Measurements from ENCODE around the gene RPL5. TPM values are rescaled to one million over a fixed set of nuclear protein-coding genes. Genes with fewer than 3 reads are reported as not detected.

RPL5 gene
- total RNA-seq, 1 experiment from 2014 or later: 1,480 TPM

DNA sequence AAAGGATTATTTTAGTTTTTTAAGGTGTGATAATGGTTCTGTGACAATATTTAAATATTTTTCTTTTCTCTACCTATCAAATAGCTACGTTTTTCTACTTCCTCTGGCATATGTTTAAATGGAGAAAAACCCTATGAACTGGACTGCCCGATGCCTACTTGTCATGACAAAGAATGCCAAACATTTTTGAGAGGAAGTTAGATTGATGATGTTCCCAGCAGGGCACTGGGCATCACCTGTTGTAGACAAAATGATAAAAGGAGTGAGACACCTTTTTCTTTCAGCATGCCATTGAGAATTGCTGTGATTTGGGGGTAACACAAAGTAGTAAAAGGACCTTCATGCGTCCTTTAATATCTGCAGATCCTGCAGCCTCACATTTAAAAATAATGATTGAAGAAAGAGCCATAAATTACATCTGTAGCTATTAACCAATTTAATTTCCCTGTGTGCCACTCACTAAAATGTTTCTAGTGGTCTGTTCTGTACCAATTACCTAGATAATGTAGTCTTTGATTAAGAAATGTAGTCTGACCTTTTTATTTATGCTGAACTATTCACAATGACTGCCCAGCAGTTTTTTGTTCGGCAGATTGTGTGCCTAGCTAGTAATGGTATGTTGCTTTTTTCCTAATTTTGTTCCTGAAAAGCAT is 47.6 kb downstream of the RPL5 start:
- Histone ChIP-seq H3K4me1 (ENCODE audit: control insufficient read depth in 1 of 2, insufficient read depth in 2 of 2, low read length in 2 of 2) (no peaks in the 10 kb centered on the region), H3K27ac (ENCODE audit: low read depth, low read length) (no peak overlapping the region), H3K79me2 (ENCODE audit: insufficient read depth, low read length) (no peaks in the 10 kb centered on the region), H3K4me2 (ENCODE audit: low read length) (no peak overlapping the region), H3K4me3 (replicated peaks in 1 of 2; ENCODE audit: low read depth in 1 of 2, low read length in 2 of 2) (no peak overlapping the region), H3K9me2 (ENCODE audit: insufficient read depth) (no peaks in the 10 kb centered on the region), H2AFZ (ENCODE audit: low read depth, low read length, poor library complexity, severe bottlenecking) (no peak overlapping the region), H3K9ac (ENCODE audit: low read length) (no peak overlapping the region), H4K20me1 (ENCODE audit: insufficient read depth) (no peaks in the 10 kb centered on the region), H3K27me3 (ENCODE audit: insufficient read depth, low read length) (no peaks in the 10 kb centered on the region), H3K36me3 (ENCODE audit: control insufficient read depth in 1 of 2, insufficient read depth in 2 of 2, low read length in 2 of 2) (no peaks in the 10 kb centered on the region), H3K9me3 (ENCODE audit: control insufficient read depth in 1 of 2, insufficient read depth in 1 of 2, low read depth in 1 of 2, low read length in 2 of 2) (no peaks in the 10 kb centered on the region)
- ChIA-PET RAD21 (ENCODE audit: low non-redundant PET in 1 of 2, low total read pairs in 2 of 2, uncharacterized antibody in 2 of 2, unreplicated experiment in 2 of 2) (no interaction called here), POLR2A (no interaction called here), CTCF (no interaction called here)
- intact Hi-C loops (cut with micrococcal nuclease): no loop called here
- TF ChIP-seq YY1 (IDR thresholded peaks at IDR 0.05; ENCODE audit: extremely low read depth, insufficient replicate concordance, low read depth, low read length): no peak
- no peak for TF ChIP-seq SRF (IDR thresholded peaks at IDR 0.05; ENCODE audit: low read depth)
- no peak for TF ChIP-seq ZBTB33 (IDR thresholded peaks at IDR 0.05; ENCODE audit: extremely low read depth, insufficient replicate concordance, low read length)
- no peak for TF ChIP-seq ATF3 (IDR thresholded peaks at IDR 0.05)
- no peak for TF ChIP-seq JUND (IDR thresholded peaks at IDR 0.05)
- no peak for TF ChIP-seq ELF1 (IDR thresholded peaks at IDR 0.05; ENCODE audit: borderline replicate concordance, low read depth)
- TF ChIP-seq EGR1 (IDR thresholded peaks at IDR 0.05; ENCODE audit: low read depth): no peak
- TF ChIP-seq, protein P1, sequence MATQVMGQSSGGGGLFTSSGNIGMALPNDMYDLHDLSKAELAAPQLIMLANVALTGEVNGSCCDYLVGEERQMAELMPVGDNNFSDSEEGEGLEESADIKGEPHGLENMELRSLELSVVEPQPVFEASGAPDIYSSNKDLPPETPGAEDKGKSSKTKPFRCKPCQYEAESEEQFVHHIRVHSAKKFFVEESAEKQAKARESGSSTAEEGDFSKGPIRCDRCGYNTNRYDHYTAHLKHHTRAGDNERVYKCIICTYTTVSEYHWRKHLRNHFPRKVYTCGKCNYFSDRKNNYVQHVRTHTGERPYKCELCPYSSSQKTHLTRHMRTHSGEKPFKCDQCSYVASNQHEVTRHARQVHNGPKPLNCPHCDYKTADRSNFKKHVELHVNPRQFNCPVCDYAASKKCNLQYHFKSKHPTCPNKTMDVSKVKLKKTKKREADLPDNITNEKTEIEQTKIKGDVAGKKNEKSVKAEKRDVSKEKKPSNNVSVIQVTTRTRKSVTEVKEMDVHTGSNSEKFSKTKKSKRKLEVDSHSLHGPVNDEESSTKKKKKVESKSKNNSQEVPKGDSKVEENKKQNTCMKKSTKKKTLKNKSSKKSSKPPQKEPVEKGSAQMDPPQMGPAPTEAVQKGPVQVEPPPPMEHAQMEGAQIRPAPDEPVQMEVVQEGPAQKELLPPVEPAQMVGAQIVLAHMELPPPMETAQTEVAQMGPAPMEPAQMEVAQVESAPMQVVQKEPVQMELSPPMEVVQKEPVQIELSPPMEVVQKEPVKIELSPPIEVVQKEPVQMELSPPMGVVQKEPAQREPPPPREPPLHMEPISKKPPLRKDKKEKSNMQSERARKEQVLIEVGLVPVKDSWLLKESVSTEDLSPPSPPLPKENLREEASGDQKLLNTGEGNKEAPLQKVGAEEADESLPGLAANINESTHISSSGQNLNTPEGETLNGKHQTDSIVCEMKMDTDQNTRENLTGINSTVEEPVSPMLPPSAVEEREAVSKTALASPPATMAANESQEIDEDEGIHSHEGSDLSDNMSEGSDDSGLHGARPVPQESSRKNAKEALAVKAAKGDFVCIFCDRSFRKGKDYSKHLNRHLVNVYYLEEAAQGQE (IDR thresholded peaks at IDR 0.05; ENCODE audit: low read depth): no peak
- TF ChIP-seq SP1 (IDR thresholded peaks at IDR 0.05; ENCODE audit: low read depth): no peak
- TF ChIP-seq TCF7L2 (IDR thresholded peaks at IDR 0.05; ENCODE audit: borderline replicate concordance, extremely low read depth, insufficient read depth, insufficient read length): no peak
- no peak for TF ChIP-seq SIN3A (IDR thresholded peaks at IDR 0.05; ENCODE audit: low read depth)
- TF ChIP-seq POLR2A (IDR thresholded peaks at IDR 0.05; ENCODE audit: borderline replicate concordance, extremely low read depth, insufficient read depth, insufficient read length): no peak
- BruUV-seq (replicated peaks): no TSS peak
- DNase-seq (ENCODE audit: low read depth, low spot score) (no peak), ATAC-seq (no peak)

Data from HCT116 (cell line).